Ascending aorta (tissue), 2 donors: ENCODE results near the gene GCFC2. TPM values are rescaled to one million over a fixed set of nuclear protein-coding genes. Genes with fewer than 3 reads are reported as not detected.

Experiments used
- DNase-seq, 2 donors: peaks; one replicate each; pipeline ENCODE4 v3.0.0-alpha.2; 2019; ENCODE audit warnings: low spot score in 2 of 2
- H3K27ac ChIP-seq, 2 donors: fragments of 200-600 bp; sonication (generic); one replicate each; pipeline ENCODE4 v1.5.1; 2016 to 2017; ENCODE audit warnings: mild to moderate bottlenecking in 1 of 2
- H3K27me3 ChIP-seq: fragments of 200-600 bp; sonication (generic); one replicate; pipeline ENCODE4 v1.5.1; 2017
- H3K36me3 ChIP-seq, 2 donors: fragments of 200-600 bp; sonication (generic); one replicate each; pipeline ENCODE4 v1.5.1; 2016
- H3K4me1 ChIP-seq, 2 donors: fragments of 200-600 bp; sonication (generic); one replicate each; pipeline ENCODE4 v1.5.1; 2016 to 2017; ENCODE audit warnings: mild to moderate bottlenecking in 1 of 2
- H3K4me3 ChIP-seq, 2 donors: fragments of 200-600 bp; sonication (generic); one replicate each; pipeline ENCODE4 v1.5.1; 2016 to 2017; ENCODE audit warnings: mild to moderate bottlenecking in 1 of 2
- H3K9me3 ChIP-seq, 2 donors: fragments of 200-600 bp; sonication (generic); one replicate each; pipeline ENCODE4 v1.5.1; 2016
- CTCF ChIP-seq, 3 experiments: fragments of 200-600 bp in 2 of 3; fragments of 450-650 bp in 1 of 3; sonication (generic) in 2 of 3; IDR thresholded peaks; one replicate each; pipeline ENCODE4 v1.5.1; 2016 to 2019; ENCODE audit warnings: antibody characterized with exemption in 3 of 3, mild to moderate bottlenecking in 1 of 3, moderate library complexity in 1 of 3
- intact Hi-C: fragments of 100-400 bp; cut with DNase I; formaldehyde crosslinking; loops from one replicate; pipeline ENCODE4 v1.15.1; 2023
- total RNA-seq: library from RNA; depleted of rRNA; stranded (reverse); fragments of >200 nt; gene quantifications from one replicate; pipeline ENCODE4 v1.1.0, GENCODE V29; 2016

The GCFC2 gene
- total RNA-seq, result 31.0 TPM

GRCh38 chr2:75710577-75711253 is at the start of gene GCFC2:
GCFC2 (minus strand) TSS chr2:75710915; CDS start chr2:75710855, 60 bp downstream.
- peak; percentile 33 to 50 (median 33) for TF ChIP-seq CTCF (IDR thresholded peaks at IDR 0.05)
- H3K4me3 ChIP-seq, result peak within 1 kb of the TSS; percentile 77 to 84
- intact Hi-C loops, result loop anchor here (5.0 kb wide), 1 partner anchor 63 kb away; the partner anchor contains the start of gene MRPL19
- H3K36me3 ChIP-seq, result peaks cover 0 to 4% of the 10 kb centered on the region in 2 donors
- no peaks in the 10 kb centered on the region for H3K9me3 ChIP-seq
- H3K27ac ChIP-seq, result peak within 1 kb of the TSS; percentile 86 to 93
- DNase-seq, result peak; percentile 51 to 91
- H3K27me3 ChIP-seq, result no peaks in the 10 kb centered on the region
- peaks cover 0 to 11% of the 10 kb centered on the region in 2 donors for H3K4me1 ChIP-seq

GRCh38 chr2:75752828-75753227 is 42.1 kb upstream of the GCFC2 start:
- H3K9me3 ChIP-seq, result no peaks in the 10 kb centered on the region
- no peaks in the 10 kb centered on the region for H3K27me3 ChIP-seq
- no peak for TF ChIP-seq CTCF (IDR thresholded peaks at IDR 0.05)
- H3K4me1 ChIP-seq, result no peaks in the 10 kb centered on the region
- no peak overlapping the region for H3K4me3 ChIP-seq
- intact Hi-C loops, result no loop called here
- H3K27ac ChIP-seq, result no peak overlapping the region
- DNase-seq, result no peak
- no peaks in the 10 kb centered on the region for H3K36me3 ChIP-seq

GRCh38 chr2:75751824-75752468 is 41.2 kb upstream of the GCFC2 start:
- DNase-seq, result no peak
- intact Hi-C loops, result no loop called here
- Histone ChIP-seq H3K4me1 (no peaks in the 10 kb centered on the region), H3K27ac (no peak overlapping the region), H3K4me3 (no peak overlapping the region), H3K9me3 (no peaks in the 10 kb centered on the region), H3K36me3 (no peaks in the 10 kb centered on the region), H3K27me3 (no peaks in the 10 kb centered on the region)
- no peak for TF ChIP-seq CTCF (IDR thresholded peaks at IDR 0.05)

- H3K4me3 ChIP-seq, result no peak overlapping the region
- no peaks in the 10 kb centered on the region for H3K4me1 ChIP-seq
- no peak for TF ChIP-seq CTCF (IDR thresholded peaks at IDR 0.05)
- H3K36me3 ChIP-seq, result no peaks in the 10 kb centered on the region
- DNase-seq, result no peak
- intact Hi-C loops, result no loop called here
- no peak overlapping the region for H3K27ac ChIP-seq
- H3K9me3 ChIP-seq, result no peaks in the 10 kb centered on the region
- no peaks in the 10 kb centered on the region for H3K27me3 ChIP-seq
These were observed 40.6 kb upstream of the GCFC2 start for GRCh38 chr2:75751360-75751759.

- no peak for TF ChIP-seq CTCF (IDR thresholded peaks at IDR 0.05)
- H3K36me3 ChIP-seq, result no peaks in the 10 kb centered on the region
- H3K4me1 ChIP-seq, result no peaks in the 10 kb centered on the region
- no peak overlapping the region for H3K27ac ChIP-seq
- DNase-seq, result no peak
- H3K4me3 ChIP-seq, result no peak overlapping the region
- H3K27me3 ChIP-seq, result no peaks in the 10 kb centered on the region
- intact Hi-C loops, result no loop called here
- no peaks in the 10 kb centered on the region for H3K9me3 ChIP-seq
These were observed 27.2 kb upstream of the GCFC2 start for GRCh38 chr2:75737961-75738360.
